Liver (tissue), 9 donors: Measurements from ENCODE around the gene PPDPF. TPM values are rescaled to one million over a fixed set of nuclear protein-coding genes. Genes with fewer than 3 reads are reported as not detected.
A peak's percentile ranks its signal among the peaks of the same experiment; 100 is the strongest.

Experiments used
- DNase-seq: peaks from one replicate; pipeline ENCODE4 v3.0.0-alpha.2; 2017; ENCODE audit warnings: low spot score
- H3K27ac ChIP-seq, 2 donors: one replicate each; pipeline ENCODE4 v1.7.0; 2013; ENCODE audit warnings: inconsistent platforms in 2 of 2, low read length in 2 of 2, control low read depth in 1 of 2, low read depth in 1 of 2, mild to moderate bottlenecking in 1 of 2
- H3K27me3 ChIP-seq, 4 donors: one replicate each; pipeline versions ENCODE4 v1.6.1 to v1.7.0; 2013; ENCODE audit warnings: low read length in 3 of 4, inconsistent platforms in 1 of 4, mild to moderate bottlenecking in 1 of 4, moderate library complexity in 1 of 4; ENCODE audit not compliant: control insufficient read depth in 4 of 4, insufficient read depth in 4 of 4
- H3K36me3 ChIP-seq, 4 donors: one replicate each; pipeline versions ENCODE4 v1.6.1 to v1.7.0; 2013; ENCODE audit warnings: low read length in 3 of 4, mild to moderate bottlenecking in 3 of 4, low read depth in 1 of 4, moderate library complexity in 1 of 4; ENCODE audit not compliant: control insufficient read depth in 4 of 4, insufficient read depth in 3 of 4
- H3K4me1 ChIP-seq, 4 donors: one replicate each; pipeline versions ENCODE4 v1.6.1 to v1.7.0; 2013; ENCODE audit warnings: low read length in 3 of 4, mild to moderate bottlenecking in 3 of 4, moderate library complexity in 1 of 4; ENCODE audit not compliant: control insufficient read depth in 4 of 4, insufficient read depth in 4 of 4
- H3K4me3 ChIP-seq, 3 donors: one replicate each; pipeline versions ENCODE4 v1.6.1 to v1.7.0; 2013; ENCODE audit warnings: low read length in 3 of 3, control low read depth in 1 of 3, low read depth in 1 of 3, mild to moderate bottlenecking in 1 of 3
- H3K9ac ChIP-seq, 2 donors: one replicate each; pipeline ENCODE4 v1.7.0; 2013; ENCODE audit warnings: low read length in 2 of 2, mild to moderate bottlenecking in 2 of 2, moderate library complexity in 2 of 2, control low read depth in 1 of 2, low read depth in 1 of 2
- H3K9me3 ChIP-seq, 4 donors: one replicate each; pipeline versions ENCODE4 v1.6.1 to v1.7.0; 2013; ENCODE audit warnings: low read length in 3 of 4; ENCODE audit not compliant: control insufficient read depth in 4 of 4
- ATF3 ChIP-seq: IDR thresholded peaks from 2 replicates; pipeline ENCODE4 v1.6.1; 2016; ENCODE audit warnings: antibody characterized with exemption
- CTCF ChIP-seq: fragments of 150-350 bp; IDR thresholded peaks from 2 replicates; pipeline ENCODE4 v1.5.1; 2017; ENCODE audit warnings: improper control_type of control experiment, low read depth, low read length; ENCODE audit not compliant: missing input control
- EGR1 ChIP-seq, 2 donors: IDR thresholded peaks; 2 replicates each; pipeline ENCODE4 v1.6.1; 2016 to 2018; ENCODE audit warnings: antibody characterized with exemption in 2 of 2, low read depth in 2 of 2
- FOXA1 ChIP-seq: IDR thresholded peaks from 2 replicates; pipeline ENCODE4 v1.6.1; 2016; ENCODE audit warnings: antibody characterized with exemption
- FOXA2 ChIP-seq: IDR thresholded peaks from 2 replicates; pipeline ENCODE4 v1.6.1; 2016; ENCODE audit warnings: antibody characterized with exemption
- GABPA ChIP-seq, 2 donors: IDR thresholded peaks in 1 of 2; conservative IDR thresholded peaks in 1 of 2; 2 replicates each; pipeline ENCODE4 v1.6.1; 2016; ENCODE audit warnings: antibody characterized with exemption in 2 of 2, mild to moderate bottlenecking in 1 of 2, moderate library complexity in 1 of 2
- HNF4A ChIP-seq, 2 donors: conservative IDR thresholded peaks; 2 replicates each; pipeline ENCODE4 v1.6.1; 2016; ENCODE audit warnings: antibody characterized with exemption in 2 of 2, mild to moderate bottlenecking in 2 of 2
- HNF4G ChIP-seq: IDR thresholded peaks from 2 replicates; pipeline ENCODE4 v1.6.1; 2016; ENCODE audit warnings: antibody characterized with exemption
- JUND ChIP-seq, 2 donors: IDR thresholded peaks; 2 replicates each; pipeline ENCODE4 v1.6.1; 2016; ENCODE audit warnings: antibody characterized with exemption in 2 of 2
- MAX ChIP-seq: IDR thresholded peaks from 2 replicates; pipeline ENCODE4 v1.6.1; 2016; ENCODE audit warnings: antibody characterized with exemption
- NR2F2 ChIP-seq: IDR thresholded peaks from 2 replicates; pipeline ENCODE4 v1.6.1; 2016; ENCODE audit warnings: antibody characterized with exemption
- RAD21 ChIP-seq, 2 donors: IDR thresholded peaks; 2 replicates each; pipeline ENCODE4 v1.6.1; 2016; ENCODE audit warnings: antibody characterized with exemption in 2 of 2, mild to moderate bottlenecking in 2 of 2
- RXRA ChIP-seq, 2 donors: IDR thresholded peaks; 2 replicates each; pipeline ENCODE4 v1.6.1; 2017 to 2018; ENCODE audit warnings: antibody characterized with exemption in 2 of 2, mild to moderate bottlenecking in 1 of 2
- SP1 ChIP-seq: IDR thresholded peaks from 2 replicates; pipeline ENCODE4 v1.6.1; 2018; ENCODE audit warnings: antibody characterized with exemption, mild to moderate bottlenecking
- TAF1 ChIP-seq: conservative IDR thresholded peaks from 2 replicates; pipeline ENCODE4 v1.6.1; 2016; ENCODE audit warnings: antibody characterized with exemption, mild to moderate bottlenecking
- YY1 ChIP-seq: IDR thresholded peaks from 2 replicates; pipeline ENCODE4 v1.6.1; 2016; ENCODE audit warnings: antibody characterized with exemption, mild to moderate bottlenecking
- ZBTB33 ChIP-seq: IDR thresholded peaks from 2 replicates; pipeline ENCODE4 v1.6.1; 2016; ENCODE audit warnings: antibody characterized with exemption
- WGBS: extraction: QIAGEN DNeasy Blood & Tissue Kit; methylation state at CpG from one replicate; pipeline ENCODE4 v1.1.7; 2013; 5-methylcytosine and 5-hydroxymethylcytosine counted together
- polyA plus RNA-seq, 2 donors: library from polyadenylated mRNA; stranded (reverse) in 1 of 2; unstranded in 1 of 2; fragments of 200-250 nt in 1 of 2; fragments of >200 nt in 1 of 2; fragmentation: Nextera tagmentation in 1 of 2; extraction: Ambion mirVana in 1 of 2; gene quantifications; one replicate each; pipeline versions ENCODE4 v1.2.1 to v1.2.3, GENCODE V29; 2013 to 2015
- total RNA-seq, 2 donors: library from RNA; depleted of rRNA; stranded (reverse); fragments of >200 nt; gene quantifications; one replicate each; pipeline ENCODE4 v1.2.3, GENCODE V29; 2014
- donor health status: healthy.
- donor health status: healthy.
- donor health status: healthy.
- donor health status: healthy.
- donor health status: healthy.

Gene PPDPF
- total and polyA plus RNA-seq, 4 donors = 8.3 to 196 (median 25.3) TPM

GRCh38 chr20:63498960-63499337 is 21.6 kb upstream of the PPDPF start, which contains the start of gene EEF1A2:
TSS of gene EEF1A2 (minus strand) at chr20:63499083. CDS start at chr20:63497763, 1,320 bp downstream.
- Histone ChIP-seq H3K36me3 (no peaks in the 10 kb centered on the region), H3K9me3 (no peaks in the 10 kb centered on the region), H3K4me3 (peak within 1 kb of the TSS in 1 of 3 donors; percentile 45), H3K27me3 (peaks cover 0 to 9% (median under 1%) of the 10 kb centered on the region in 4 donors), H3K9ac (no peak within 1 kb of the TSS), H3K4me1 (peaks cover 3 to 15% (median 7%) of the 10 kb centered on the region in 4 donors), H3K27ac (no peak within 1 kb of the TSS)
- no peak for TF ChIP-seq EGR1 (IDR thresholded peaks at IDR 0.05; ENCODE audit: low read depth in 2 of 2)
- no peak for TF ChIP-seq HNF4G
- TF ChIP-seq YY1 = no peak
- no peak for TF ChIP-seq RAD21 (IDR thresholded peaks at IDR 0.05)
- TF ChIP-seq JUND (IDR thresholded peaks at IDR 0.05) = no peak
- TF ChIP-seq ATF3 = no peak
- no peak for TF ChIP-seq NR2F2
- no peak for TF ChIP-seq ZBTB33
- TF ChIP-seq FOXA1 = no peak
- no peak for TF ChIP-seq FOXA2
- TF ChIP-seq SP1 = no peak
- no peak for TF ChIP-seq MAX
- no peak for DNase-seq
- WGBS = 2% methylated on average over 58 of the region's 58 CpGs

- H3K4me1 ChIP-seq = peaks cover 3 to 15% (median 7%) of the 10 kb centered on the region in 4 donors
- H3K27ac ChIP-seq = no peak overlapping the region
- no peak for DNase-seq
- peaks cover 0 to 9% (median under 1%) of the 10 kb centered on the region in 4 donors for H3K27me3 ChIP-seq
- H3K9me3 ChIP-seq = no peaks in the 10 kb centered on the region
- peak overlapping the region in 1 of 3 donors; percentile 45 for H3K4me3 ChIP-seq
- no peaks in the 10 kb centered on the region for H3K36me3 ChIP-seq
- 14% methylated on average over 48 of the region's 48 CpGs for WGBS
- H3K9ac ChIP-seq = no peak overlapping the region
- TF ChIP-seq ZBTB33 (no peak), HNF4A (conservative IDR thresholded peaks at IDR 0.05) (no peak), JUND (IDR thresholded peaks at IDR 0.05) (no peak), FOXA1 (no peak), TAF1 (no peak), SP1 (no peak), NR2F2 (no peak), GABPA (IDR thresholded peaks at IDR 0.05 in 1 of 2, conservative IDR thresholded peaks at IDR 0.05 in 1 of 2) (no peak), FOXA2 (no peak), YY1 (no peak), RAD21 (IDR thresholded peaks at IDR 0.05) (no peak), CTCF (no peak), RXRA (IDR thresholded peaks at IDR 0.05) (no peak), EGR1 (IDR thresholded peaks at IDR 0.05; ENCODE audit: low read depth in 2 of 2) (no peak)
Measured at GRCh38 chr20:63499338-63499969, 21.1 kb upstream of the PPDPF start.
